Muscle of leg (tissue), 11 donors: ENCODE results near the gene BRF1. TPM values are rescaled to one million over a fixed set of nuclear protein-coding genes. Genes with fewer than 3 reads are reported as not detected.

Source experiments
- DNase-seq: peaks from one replicate; pipeline ENCODE4 v3.0.0; 2013
- H3K27ac ChIP-seq: one replicate; pipeline ENCODE4 v1.5.1; 2013; ENCODE audit warnings: mild to moderate bottlenecking, low read length, control low read depth
- H3K27me3 ChIP-seq: one replicate; pipeline ENCODE4 v1.6.1; 2013; ENCODE audit warnings: low read length; ENCODE audit not compliant: control insufficient read depth, insufficient read depth
- H3K36me3 ChIP-seq: one replicate; pipeline ENCODE4 v1.6.1; 2013; ENCODE audit warnings: low read length; ENCODE audit not compliant: control insufficient read depth, insufficient read depth
- H3K4me1 ChIP-seq: one replicate; pipeline ENCODE4 v1.6.1; 2013; ENCODE audit warnings: low read length; ENCODE audit not compliant: control insufficient read depth, insufficient read depth
- H3K4me3 ChIP-seq: one replicate; pipeline ENCODE4 v1.5.1; 2013; ENCODE audit warnings: low read length, control low read depth
- H3K9me3 ChIP-seq: replicated peaks from 2 replicates; pipeline ENCODE4 v1.6.1; 2013; ENCODE audit warnings: low read depth, low read length; ENCODE audit not compliant: control insufficient read depth
- WGBS: methylation state at CpG from one replicate; pipeline ENCODE4 v1.1.5; 2013; ENCODE audit warnings: missing lambda C conversion rate; ENCODE audit not compliant: insufficient coverage; 5-methylcytosine and 5-hydroxymethylcytosine counted together
- polyA plus RNA-seq, 8 donors: library from polyadenylated mRNA; unstranded; fragments of 120-200 nt; gene quantifications; one replicate each; pipeline versions ENCODE4 v1.2.1 to v1.2.3, GENCODE V29; 2013; ENCODE audit warnings: inconsistent platforms in 1 of 8, low replicate concordance in 1 of 8; ENCODE audit not compliant: insufficient read length in 8 of 8, insufficient read depth in 1 of 8
- total RNA-seq: library from RNA; stranded (reverse); fragments of 120-200 nt; gene quantifications from one replicate; pipeline ENCODE4 v1.2.4, GENCODE V29; 2013

BRF1 gene
- total and polyA plus RNA-seq, 9 donors = 25.3 to 31.3 (median 28.1) TPM

GRCh38 chr14:105197211-105197641 is 103.6 kb downstream of the BRF1 start:
- Histone ChIP-seq H3K9me3 (no peaks in the 10 kb centered on the region), H3K27ac (peak overlapping the region; percentile 51), H3K36me3 (no peaks in the 10 kb centered on the region), H3K4me1 (peaks cover 93% of the 10 kb centered on the region), H3K27me3 (peaks cover 85% of the 10 kb centered on the region), H3K4me3 (no peak overlapping the region)
- peak; percentile 94 for DNase-seq
- WGBS = 4% methylated on average over 11 of the region's 15 CpGs

- Histone ChIP-seq H3K27ac (peak overlapping the region; percentile 60), H3K36me3 (no peaks in the 10 kb centered on the region), H3K9me3 (no peaks in the 10 kb centered on the region), H3K4me3 (no peak overlapping the region), H3K27me3 (peaks cover 80% of the 10 kb centered on the region), H3K4me1 (peaks cover 85% of the 10 kb centered on the region)
- WGBS = 1% methylated on average over 58 of the region's 58 CpGs
- DNase-seq = peak; percentile 62
These were observed 104.4 kb downstream of the BRF1 start for GRCh38 chr14:105196265-105196960.

GRCh38 chr14:105195522-105196264 is 105.1 kb downstream of the BRF1 start:
- peak; percentile 64 for DNase-seq
- 13% methylated on average over 14 of the region's 25 CpGs for WGBS
- Histone ChIP-seq H3K36me3 (no peaks in the 10 kb centered on the region), H3K4me3 (no peak overlapping the region), H3K27me3 (peaks cover 73% of the 10 kb centered on the region), H3K9me3 (no peaks in the 10 kb centered on the region), H3K4me1 (peaks cover 78% of the 10 kb centered on the region), H3K27ac (peak overlapping the region; percentile 60)

- Histone ChIP-seq H3K4me1 (peaks cover 72% of the 10 kb centered on the region), H3K4me3 (no peak overlapping the region), H3K9me3 (no peaks in the 10 kb centered on the region), H3K27me3 (peaks cover 68% of the 10 kb centered on the region), H3K36me3 (no peaks in the 10 kb centered on the region), H3K27ac (peak overlapping the region; percentile 60)
- 53% methylated on average over 3 of the region's 10 CpGs for WGBS
- no peak for DNase-seq
These were observed 105.8 kb downstream of the BRF1 start for GRCh38 chr14:105195051-105195450.

- DNase-seq = no peak
- Histone ChIP-seq H3K4me1 (peaks cover 64% of the 10 kb centered on the region), H3K4me3 (no peak overlapping the region), H3K9me3 (no peaks in the 10 kb centered on the region), H3K36me3 (no peaks in the 10 kb centered on the region), H3K27me3 (peaks cover 64% of the 10 kb centered on the region), H3K27ac (peak overlapping the region; percentile 78)
- 50% methylated on average over 17 of the region's 17 CpGs for WGBS
These were observed 106.7 kb downstream of the BRF1 start for GRCh38 chr14:105193916-105194782.

- no peak for DNase-seq
- no peaks in the 10 kb centered on the region for H3K36me3 ChIP-seq
- H3K4me3 ChIP-seq = no peak overlapping the region
- H3K27me3 ChIP-seq = peaks cover 57% of the 10 kb centered on the region
- peak overlapping the region; percentile 78 for H3K27ac ChIP-seq
- peaks cover 53% of the 10 kb centered on the region for H3K4me1 ChIP-seq
- peaks cover 3% of the 10 kb centered on the region for H3K9me3 ChIP-seq
- 44% methylated on average over 18 of the region's 29 CpGs for WGBS
These were observed 107.7 kb downstream of the BRF1 start for GRCh38 chr14:105192866-105193731.

GRCh38 chr14:105187935-105188524 is 112.8 kb downstream of the BRF1 start:
- 66% methylated on average over 9 of the region's 14 CpGs for WGBS
- DNase-seq = no peak
- H3K27ac ChIP-seq = no peak overlapping the region
- peaks cover 20% of the 10 kb centered on the region for H3K27me3 ChIP-seq
- H3K9me3 ChIP-seq = peaks cover 8% of the 10 kb centered on the region
- no peaks in the 10 kb centered on the region for H3K36me3 ChIP-seq
- H3K4me1 ChIP-seq = peaks cover 16% of the 10 kb centered on the region
- H3K4me3 ChIP-seq = no peak overlapping the region

- DNase-seq = no peak
- no peak overlapping the region for H3K27ac ChIP-seq
- WGBS = 63% methylated on average over 2 of the region's 4 CpGs
- H3K27me3 ChIP-seq = peaks cover 20% of the 10 kb centered on the region
- peaks cover 8% of the 10 kb centered on the region for H3K9me3 ChIP-seq
- H3K36me3 ChIP-seq = no peaks in the 10 kb centered on the region
- no peak overlapping the region for H3K4me3 ChIP-seq
- H3K4me1 ChIP-seq = peaks cover 22% of the 10 kb centered on the region
These were observed 113.7 kb downstream of the BRF1 start for GRCh38 chr14:105187116-105187515.

- Histone ChIP-seq H3K27ac (no peak overlapping the region), H3K4me3 (no peak overlapping the region), H3K36me3 (no peaks in the 10 kb centered on the region), H3K27me3 (peaks cover 17% of the 10 kb centered on the region), H3K9me3 (peaks cover 8% of the 10 kb centered on the region), H3K4me1 (peaks cover 30% of the 10 kb centered on the region)
- 26% methylated on average over 4 of the region's 4 CpGs for WGBS
- DNase-seq = no peak
These were observed 114.8 kb downstream of the BRF1 start for GRCh38 chr14:105185973-105186372.
